Activated naive CD8-positive, alpha-beta T cell treated with anti-CD3 and anti-CD28 coated beads, Interleukin-2, amount 10 ng/mL, durations not matched to agents 7 days and 5 days (primary cell): ENCODE data around the gene MAP3K12. TPM values are rescaled to one million over a fixed set of nuclear protein-coding genes. Genes with fewer than 3 reads are reported as not detected.

ENCODE experiments used
- ATAC-seq: fragments of 150-1000 bp; cut with Tn5 transposase; one replicate; pipeline ENCODE4 v1.10.0; 2021; ENCODE audit warnings: low read depth, moderate library complexity
- POLR2A ChIA-PET: fragments of 350-600 bp; sonication (Branson Sonifier 250); formaldehyde crosslinking; loops from one replicate; lab custom pipeline; 2021; ENCODE audit warnings: antibody characterized with exemption; lab: Charles Lee
- DNase-seq: peaks from one replicate; pipeline ENCODE4 v3.0.0; 2021
- H3K27ac Mint-ChIP-seq: one replicate; pipeline ENCODE4 v1.8.0; 2022; ENCODE audit warnings: mild to moderate bottlenecking, mixed read lengths
- H3K27me3 Mint-ChIP-seq: one replicate; pipeline ENCODE4 v1.8.0; 2022; ENCODE audit warnings: mild to moderate bottlenecking, moderate library complexity, mixed read lengths
- H3K36me3 Mint-ChIP-seq: one replicate; pipeline ENCODE4 v1.8.0; 2021; ENCODE audit warnings: mild to moderate bottlenecking, mixed read lengths
- H3K4me1 Mint-ChIP-seq: one replicate; pipeline ENCODE4 v1.8.0; 2021; ENCODE audit warnings: mixed read lengths
- H3K4me3 Mint-ChIP-seq: one replicate; pipeline ENCODE4 v1.8.0; 2022; ENCODE audit warnings: mild to moderate bottlenecking, moderate library complexity, mixed read lengths
- H3K9me3 Mint-ChIP-seq: one replicate; pipeline ENCODE4 v1.8.0; 2021; ENCODE audit warnings: mixed read lengths
- total RNA-seq, 2 experiments: library from RNA; stranded (reverse); gene quantifications; one replicate each; pipeline ENCODE4 v1.2.3, GENCODE V29; 2021

MAP3K12 gene
- total RNA-seq, 2 experiments from 2014 or later = 24.6 to 30.0 TPM

GRCh38 chr12:53518381-53518780 lies 19.1 kb upstream of the MAP3K12 start:
- Mint-ChIP-seq H3K4me3 (no peak overlapping the region), H3K9me3 (no peaks in the 10 kb centered on the region), H3K27me3 (no peaks in the 10 kb centered on the region), H3K4me1 (peaks cover 19% of the 10 kb centered on the region), H3K36me3 (peaks cover 13% of the 10 kb centered on the region), H3K27ac (no peak overlapping the region)
- POLR2A ChIA-PET = no interaction called here
- no peak for ATAC-seq
- no peak for DNase-seq

- DNase-seq (no peak), ATAC-seq (no peak)
- Mint-ChIP-seq H3K27me3 (no peaks in the 10 kb centered on the region), H3K36me3 (peaks cover 12% of the 10 kb centered on the region), H3K27ac (no peak overlapping the region), H3K4me1 (peaks cover 19% of the 10 kb centered on the region), H3K4me3 (no peak overlapping the region), H3K9me3 (no peaks in the 10 kb centered on the region)
- POLR2A ChIA-PET = no interaction called here
These were observed 17.6 kb upstream of the MAP3K12 start for GRCh38 chr12:53516758-53517455.

DNA sequence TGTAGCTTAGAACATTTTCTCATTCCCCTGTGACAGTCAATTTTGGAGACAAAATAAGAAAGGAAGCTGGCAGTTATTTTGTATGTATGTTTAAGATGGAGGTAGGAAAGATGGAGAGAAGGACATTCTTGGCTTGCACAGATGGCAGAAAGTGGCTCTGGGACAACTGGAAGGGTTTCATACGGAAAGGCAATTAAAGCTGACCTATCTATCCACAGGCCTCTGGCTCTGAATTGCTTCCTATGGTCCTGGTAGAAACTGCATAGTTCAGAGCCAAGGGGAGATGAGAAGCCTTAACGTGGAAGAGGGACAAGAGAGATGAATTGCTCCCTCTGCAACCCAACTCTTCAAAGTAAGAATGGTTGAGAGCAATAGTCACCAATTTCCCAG lies 16.0 kb upstream of the MAP3K12 start:
- Mint-ChIP-seq H3K9me3 (no peaks in the 10 kb centered on the region), H3K4me3 (no peak overlapping the region), H3K27ac (no peak overlapping the region), H3K36me3 (peaks cover 4% of the 10 kb centered on the region), H3K27me3 (no peaks in the 10 kb centered on the region), H3K4me1 (peaks cover 16% of the 10 kb centered on the region)
- DNase-seq (no peak), ATAC-seq (no peak)
- POLR2A ChIA-PET = no interaction called here

- Mint-ChIP-seq H3K9me3 (no peaks in the 10 kb centered on the region), H3K27ac (no peak overlapping the region), H3K36me3 (peaks cover 2% of the 10 kb centered on the region), H3K4me3 (no peak overlapping the region), H3K27me3 (no peaks in the 10 kb centered on the region), H3K4me1 (peaks cover 13% of the 10 kb centered on the region)
- DNase-seq = no peak
- no peak for ATAC-seq
- POLR2A ChIA-PET = no interaction called here
These were observed 15.5 kb upstream of the MAP3K12 start for GRCh38 chr12:53514628-53515290.

GRCh38 chr12:53513712-53514410 lies 14.6 kb upstream of the MAP3K12 start:
- POLR2A ChIA-PET = interaction anchor here (0.6 kb wide), 1 partner anchor 13 kb away, joined by 3 read pairs; the partner anchor contains the start of gene TARBP2

GRCh38 chr12:53510181-53510812 lies 11.0 kb upstream of the MAP3K12 start:
- Mint-ChIP-seq H3K27ac (peak overlapping the region; percentile 50), H3K36me3 (no peaks in the 10 kb centered on the region), H3K27me3 (no peaks in the 10 kb centered on the region), H3K4me1 (peaks cover 16% of the 10 kb centered on the region), H3K4me3 (no peak overlapping the region), H3K9me3 (no peaks in the 10 kb centered on the region)
- POLR2A ChIA-PET = interaction anchor here (0.7 to 4.4 kb wide), 2 partner anchors 11 to 161 kb away, joined by 3 to 27 read pairs; partner anchors contain the start of genes MAP3K12 and TARBP2
- DNase-seq (no peak), ATAC-seq (no peak)

More at GRCh38 chr12:53513712-53514410, 14.6 kb upstream of the MAP3K12 start:
- H3K27me3 Mint-ChIP-seq = no peaks in the 10 kb centered on the region
- H3K9me3 Mint-ChIP-seq = no peaks in the 10 kb centered on the region
- DNase-seq (no peak), ATAC-seq (no peak)
- no peak overlapping the region for H3K4me3 Mint-ChIP-seq
- H3K4me1 Mint-ChIP-seq = peaks cover 16% of the 10 kb centered on the region
- H3K36me3 Mint-ChIP-seq = peaks cover 2% of the 10 kb centered on the region
- H3K27ac Mint-ChIP-seq = peak overlapping the region; percentile 53

- H3K36me3 Mint-ChIP-seq = peaks cover 3% of the 10 kb centered on the region
- POLR2A ChIA-PET = interaction anchor here (0.6 to 4.4 kb wide), 10 partner anchors 9 to 448 kb away, joined by 3 to 27 read pairs (median 3); partner anchors contain the start of genes MAP3K12 and TARBP2
- DNase-seq (peak; percentile 86), ATAC-seq (peak; percentile 93)
- H3K9me3 Mint-ChIP-seq = no peaks in the 10 kb centered on the region
- H3K27me3 Mint-ChIP-seq = no peaks in the 10 kb centered on the region
- H3K4me3 Mint-ChIP-seq = peak overlapping the region; percentile 34
- H3K4me1 Mint-ChIP-seq = peaks cover 12% of the 10 kb centered on the region
- H3K27ac Mint-ChIP-seq = peak overlapping the region; percentile 85
These were observed 9.4 kb upstream of the MAP3K12 start for GRCh38 chr12:53508534-53509170.

DNA sequence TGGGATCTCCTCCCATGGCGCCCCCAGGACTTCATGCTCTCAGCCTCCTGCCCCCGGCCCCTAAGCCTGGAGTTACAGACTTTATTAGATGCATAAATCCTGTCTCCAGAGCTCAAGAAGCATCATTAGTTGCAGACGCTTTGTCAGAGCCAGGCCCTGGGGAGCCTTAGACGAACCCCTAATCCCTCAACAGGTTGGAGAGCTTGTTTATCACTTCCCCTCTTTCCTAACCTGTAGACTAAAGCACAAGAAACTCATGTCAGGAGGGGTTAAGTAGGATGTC lies 8.3 kb upstream of the MAP3K12 start:
- ATAC-seq (no peak), DNase-seq (no peak)
- H3K4me3 Mint-ChIP-seq = no peak overlapping the region
- peaks cover 3% of the 10 kb centered on the region for H3K36me3 Mint-ChIP-seq
- no peak overlapping the region for H3K27ac Mint-ChIP-seq
- POLR2A ChIA-PET = interaction anchor here (0.6 to 4.4 kb wide), 4 partner anchors 8 to 183 kb away, joined by 3 to 27 read pairs (median 6); partner anchors contain the start of genes MAP3K12 and TARBP2
- H3K27me3 Mint-ChIP-seq = no peaks in the 10 kb centered on the region
- no peaks in the 10 kb centered on the region for H3K9me3 Mint-ChIP-seq
- peaks cover 10% of the 10 kb centered on the region for H3K4me1 Mint-ChIP-seq

DNA sequence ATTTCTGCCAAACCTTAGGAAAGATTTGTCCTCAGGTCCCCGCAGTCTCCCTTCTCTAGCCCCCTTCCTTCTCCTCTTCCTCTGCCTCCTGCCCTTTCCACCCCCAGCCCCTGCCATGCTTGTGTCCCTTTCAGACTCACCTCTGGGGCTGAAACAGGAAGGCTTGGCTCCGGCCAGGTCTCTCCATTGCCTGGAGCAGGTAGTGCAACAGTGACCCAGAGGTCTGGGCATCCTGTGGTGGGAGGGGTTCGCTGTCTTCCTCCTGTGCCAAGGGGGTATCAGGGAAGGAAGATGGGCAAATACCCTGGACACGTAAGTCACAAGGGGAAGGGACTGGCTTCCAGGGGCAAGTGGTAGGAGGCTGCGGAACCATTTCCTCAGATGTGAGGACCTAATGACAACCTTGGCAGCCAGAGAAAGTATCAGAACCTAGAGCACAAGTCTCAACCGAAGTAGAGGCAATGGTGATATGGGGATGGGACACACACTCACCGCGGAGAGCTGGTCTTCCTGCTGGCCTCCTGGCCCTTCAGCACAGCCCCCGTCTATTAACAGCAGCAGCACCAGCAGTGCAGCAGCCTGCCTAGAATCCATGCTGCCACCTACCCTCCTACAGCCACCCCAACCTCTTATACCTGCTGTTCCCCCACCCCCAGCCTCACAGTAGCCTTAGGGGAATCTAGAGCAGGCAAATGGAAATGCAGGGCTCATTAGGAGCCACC lies 7.8 kb upstream of the MAP3K12 start, which contains the start of gene NPFF:
Gene NPFF, minus strand, starts transcription at position 604 of the 722 bp plus-strand sequence. Its CDS starts 10 bp downstream, at position 594.
- POLR2A ChIA-PET = interaction anchor here (0.6 to 4.4 kb wide), 2 partner anchors 7 to 146 kb away, joined by 3 to 27 read pairs; partner anchors contain the start of genes MAP3K12 and TARBP2
- peaks cover 12% of the 10 kb centered on the region for H3K4me1 Mint-ChIP-seq
- H3K27ac Mint-ChIP-seq = no peak within 1 kb of the TSS
- no peak for DNase-seq
- no peaks in the 10 kb centered on the region for H3K9me3 Mint-ChIP-seq
- no peaks in the 10 kb centered on the region for H3K27me3 Mint-ChIP-seq
- H3K4me3 Mint-ChIP-seq = no peak within 1 kb of the TSS
- peaks cover 3% of the 10 kb centered on the region for H3K36me3 Mint-ChIP-seq
- no peak for ATAC-seq

GRCh38 chr12:53506450-53506785 lies 7.2 kb upstream of the MAP3K12 start:
- H3K36me3 Mint-ChIP-seq = peaks cover 3% of the 10 kb centered on the region
- H3K4me1 Mint-ChIP-seq = peaks cover 12% of the 10 kb centered on the region
- no peak for ATAC-seq
- no peak overlapping the region for H3K27ac Mint-ChIP-seq
- no peaks in the 10 kb centered on the region for H3K27me3 Mint-ChIP-seq
- H3K9me3 Mint-ChIP-seq = no peaks in the 10 kb centered on the region
- H3K4me3 Mint-ChIP-seq = no peak overlapping the region
- POLR2A ChIA-PET = no interaction called here
- no peak for DNase-seq

DNA sequence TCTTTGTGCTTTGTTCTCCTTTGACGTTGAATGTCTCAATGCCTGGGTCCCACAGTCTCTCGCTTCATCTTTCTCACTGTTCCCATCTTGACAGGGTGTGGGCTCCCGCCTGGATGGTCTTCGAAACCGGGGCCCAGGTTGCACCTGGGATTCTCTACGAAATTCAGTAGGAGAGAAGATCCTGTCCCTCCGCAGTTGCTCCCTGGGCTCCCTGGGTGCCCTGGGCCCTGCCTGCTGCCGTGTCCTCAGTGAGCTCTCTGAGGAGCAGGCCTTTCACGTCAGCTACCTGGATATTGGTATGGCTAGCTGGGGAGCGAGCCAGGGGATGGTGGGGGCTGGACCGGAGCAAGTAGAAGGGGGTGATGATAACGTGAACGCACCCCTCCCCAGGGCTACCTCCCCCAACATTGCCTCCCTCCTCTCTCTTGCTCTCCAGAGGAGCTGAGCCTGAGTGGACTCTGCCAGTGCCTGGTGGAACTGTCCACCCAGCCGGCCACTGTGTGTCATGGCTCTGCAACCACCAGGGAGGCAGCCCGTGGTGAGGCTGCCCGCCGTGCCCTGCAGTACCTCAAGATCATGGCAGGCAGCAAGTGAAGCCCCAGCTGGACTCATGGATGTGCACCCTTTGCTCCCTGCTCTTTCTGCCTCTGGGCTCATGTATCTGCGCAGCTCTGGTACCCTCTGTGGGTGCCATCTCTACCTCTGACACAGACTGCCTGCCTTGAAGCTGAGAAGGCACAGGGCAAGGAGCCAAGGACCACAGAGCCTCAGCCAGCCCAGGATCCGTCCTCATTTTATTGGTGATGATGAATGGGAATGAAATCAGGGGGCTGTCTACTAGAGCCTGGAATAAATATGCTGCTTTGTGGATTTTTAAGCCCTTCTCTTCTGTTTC lies 6.5 kb upstream of the MAP3K12 start:
- no peak for ATAC-seq
- no peak for DNase-seq
- Mint-ChIP-seq H3K4me3 (no peak overlapping the region), H3K27ac (no peak overlapping the region), H3K27me3 (no peaks in the 10 kb centered on the region), H3K4me1 (peaks cover 12% of the 10 kb centered on the region), H3K9me3 (no peaks in the 10 kb centered on the region), H3K36me3 (peaks cover 3% of the 10 kb centered on the region)
- POLR2A ChIA-PET = no interaction called here
